IMR-90 (cell line): ENCODE measurements around the gene NDUFS7. TPM values are rescaled to one million over a fixed set of nuclear protein-coding genes. Genes with fewer than 3 reads are reported as not detected.

Source experiments
- ATAC-seq: fragments of 200-7000 bp; cut with Tn5 transposase; 2 replicates; pipeline ENCODE4 v1.9.1; 2020; ENCODE audit warnings: low read depth, mild to moderate bottlenecking, moderate library complexity
- BruUV-seq: library from RNA; stranded (reverse); fragments of 400-500 nt; replicated peaks from 2 replicates; lab custom pipeline; 2021; lab: Mats Ljungman, UMichigan
- CTCF ChIA-PET: fragments of 300-600 bp; formaldehyde crosslinking; extraction: SDS; loops from one replicate; lab custom pipeline; 2021; ENCODE audit warnings: antibody characterized with exemption; lab: Yijun Ruan, JAX
- POLR2A ChIA-PET: fragments of 300-600 bp; sonication (Branson Sonifier 250); formaldehyde crosslinking; loops from one replicate; lab custom pipeline; 2022; ENCODE audit warnings: antibody characterized with exemption; ENCODE audit not compliant: unreplicated experiment; lab: Charles Lee
- DNase-seq: peaks from one replicate; pipeline ENCODE4 v3.0.0; 2013
- H2AFZ ChIP-seq: replicated peaks from 2 replicates; pipeline ENCODE3; 2013; ENCODE audit warnings: low read length, mild to moderate bottlenecking; ENCODE audit not compliant: poor library complexity
- H2AK5ac ChIP-seq: 2 replicates; pipeline ENCODE4 v1.6.1; 2013; ENCODE audit warnings: low read depth, low read length, inconsistent platforms
- H2AK9ac ChIP-seq: replicated peaks from 2 replicates; pipeline ENCODE3; 2013; ENCODE audit warnings: mild to moderate bottlenecking, low read depth, low read length, moderate library complexity; ENCODE audit not compliant: poor library complexity
- H2BK120ac ChIP-seq: 2 replicates; pipeline ENCODE4 v1.6.1; 2013; ENCODE audit warnings: low read depth, low read length, inconsistent platforms
- H2BK15ac ChIP-seq: 3 replicates; pipeline ENCODE4 v1.6.1; 2013; ENCODE audit warnings: low read depth, low read length, inconsistent platforms
- H2BK20ac ChIP-seq: 2 replicates; pipeline ENCODE4 v1.6.1; 2013; ENCODE audit warnings: low read depth, mild to moderate bottlenecking, inconsistent platforms, low read length, moderate library complexity
- H2BK5ac ChIP-seq: 2 replicates; pipeline ENCODE4 v1.6.1; 2013; ENCODE audit warnings: mild to moderate bottlenecking, low read depth, low read length, inconsistent platforms; ENCODE audit not compliant: poor library complexity, severe bottlenecking
- H3K14ac ChIP-seq: replicated peaks from 2 replicates; pipeline ENCODE4 v1.6.1; 2013; ENCODE audit warnings: low read depth, low read length, inconsistent platforms
- H3K18ac ChIP-seq: 2 replicates; pipeline ENCODE4 v1.6.1; 2013; ENCODE audit warnings: low read depth, low read length, control low read depth
- H3K23ac ChIP-seq: 2 replicates; pipeline ENCODE4 v1.6.1; 2013; ENCODE audit warnings: low read depth, low read length, inconsistent platforms
- H3K27ac ChIP-seq: 2 replicates; pipeline ENCODE4 v1.5.1; 2013; ENCODE audit warnings: mild to moderate bottlenecking, control low read depth, low read length; ENCODE audit not compliant: insufficient read depth
- H3K27me3 ChIP-seq: 2 replicates; pipeline ENCODE4 v1.6.1; 2013; ENCODE audit warnings: low read length; ENCODE audit not compliant: control insufficient read depth, insufficient read depth
- H3K36me3 ChIP-seq: 2 replicates; pipeline ENCODE4 v1.6.1; 2013; ENCODE audit warnings: low read length, mixed read lengths; ENCODE audit not compliant: control insufficient read depth, insufficient read depth
- H3K4ac ChIP-seq: 2 replicates; pipeline ENCODE4 v1.6.1; 2013; ENCODE audit warnings: low read depth, low read length, inconsistent platforms
- H3K4me1 ChIP-seq: 2 replicates; pipeline ENCODE4 v1.6.1; 2013; ENCODE audit warnings: low read length, mixed read lengths; ENCODE audit not compliant: control insufficient read depth, insufficient read depth
- H3K4me2 ChIP-seq: 2 replicates; pipeline ENCODE4 v1.6.1; 2013; ENCODE audit warnings: low read depth, mild to moderate bottlenecking, control low read depth, low read length, moderate library complexity
- H3K4me3 ChIP-seq: 2 replicates; pipeline ENCODE4 v1.5.1; 2013; ENCODE audit warnings: low read depth, mild to moderate bottlenecking, control low read depth, low read length, moderate library complexity; ENCODE audit not compliant: insufficient read depth
- H3K56ac ChIP-seq: 2 replicates; pipeline ENCODE4 v1.6.1; 2013; ENCODE audit warnings: low read length, inconsistent platforms; ENCODE audit not compliant: insufficient read depth; ENCODE audit errors: extremely low read depth
- H3K79me1 ChIP-seq, 2 experiments: 2 replicates each; pipeline ENCODE4 v1.6.1; 2013; ENCODE audit warnings: low read length in 2 of 2, inconsistent platforms in 1 of 2, low read depth in 1 of 2
- H3K9ac ChIP-seq: 2 replicates; pipeline ENCODE4 v1.6.1; 2013; ENCODE audit warnings: low read depth, low read length, control low read depth
- H3K9me1 ChIP-seq: 2 replicates; pipeline ENCODE4 v1.6.1; 2013; ENCODE audit warnings: low read length, inconsistent platforms; ENCODE audit not compliant: insufficient read depth
- H3K9me3 ChIP-seq: 2 replicates; pipeline ENCODE4 v1.6.1; 2013; ENCODE audit warnings: low read length; ENCODE audit not compliant: control insufficient read depth, insufficient read depth
- H4K20me1 ChIP-seq: 2 replicates; pipeline ENCODE4 v1.6.1; 2013; ENCODE audit warnings: low read length, inconsistent platforms; ENCODE audit not compliant: insufficient read depth
- H4K5ac ChIP-seq: 2 replicates; pipeline ENCODE4 v1.6.1; 2013; ENCODE audit warnings: mild to moderate bottlenecking, low read depth, low read length, control low read depth
- H4K8ac ChIP-seq, 2 experiments: 2 replicates each; pipeline ENCODE4 v1.6.1; 2013; ENCODE audit warnings: low read depth in 2 of 2, low read length in 2 of 2, control low read depth in 1 of 2, inconsistent platforms in 1 of 2
- H4K91ac ChIP-seq: 2 replicates; pipeline ENCODE4 v1.6.1; 2013; ENCODE audit warnings: low read depth, low read length, inconsistent platforms; ENCODE audit not compliant: insufficient read depth
- CHD1 ChIP-seq: IDR thresholded peaks from 2 replicates; pipeline ENCODE4 v1.6.1; 2012; ENCODE audit warnings: low read depth, low read length, improper control_type of control experiment
- FOS ChIP-seq: fragments of 150-350 bp; IDR thresholded peaks from 2 replicates; pipeline ENCODE4 v1.6.1; 2016; ENCODE audit warnings: low read depth, low read length
- MAFK ChIP-seq: IDR thresholded peaks from 2 replicates; pipeline ENCODE4 v1.6.1; 2012; ENCODE audit warnings: low read depth, low read length, improper control_type of control experiment
- MAZ ChIP-seq: IDR thresholded peaks from 2 replicates; pipeline ENCODE4 v1.6.1; 2012; ENCODE audit warnings: low read depth, mild to moderate bottlenecking, low read length, improper control_type of control experiment, moderate library complexity, borderline replicate concordance
- RAD21 ChIP-seq: IDR thresholded peaks from 2 replicates; pipeline ENCODE4 v1.6.1; 2012; ENCODE audit warnings: low read length, improper control_type of control experiment
- RCOR1 ChIP-seq: IDR thresholded peaks from 2 replicates; pipeline ENCODE4 v1.6.1; 2012; ENCODE audit warnings: mild to moderate bottlenecking, low read length, improper control_type of control experiment; ENCODE audit not compliant: insufficient replicate concordance
- WGBS, 2 experiments: methylation state at CpG; one replicate each; pipeline versions ENCODE4 v1.1.5 to v1.1.7; 2013; ENCODE audit warnings: missing lambda C conversion rate in 2 of 2; ENCODE audit not compliant: insufficient read length in 1 of 2; ENCODE audit errors: extremely low coverage in 2 of 2; 5-methylcytosine and 5-hydroxymethylcytosine counted together
- dilution Hi-C: fragments of 300-500 bp; cut with HindIII; formaldehyde crosslinking; loops from one replicate; pipeline ENCODE4 v1.14.3; 2018; ENCODE audit warnings: low sequenced_read_pairs; ENCODE audit not compliant: unreplicated experiment
- in situ Hi-C: fragments of 300-500 bp; cut with MboI; formaldehyde crosslinking; loops from 3 replicates; pipeline ENCODE4 v1.14.3; 2019; ENCODE audit warnings: low sequenced_read_pairs, inconsistent platforms, mixed read lengths
- intact Hi-C: fragments of 100-400 bp; cut with micrococcal nuclease; formaldehyde crosslinking; loops from 2 replicates; pipeline ENCODE4 v1.10.0; 2022
- polyA plus RNA-seq, 3 experiments: library from polyadenylated mRNA; depleted of rRNA; stranded (reverse); fragments of >200 nt; gene quantifications; 2 replicates each; pipeline ENCODE4 v1.2.3, GENCODE V29; 2012; ENCODE audit warnings: low replicate concordance in 1 of 3
- total RNA-seq: library from RNA; depleted of rRNA; stranded (reverse); fragments of >200 nt; gene quantifications from 2 replicates; pipeline ENCODE4 v1.2.3, GENCODE V29; 2012

Gene NDUFS7
- total and polyA plus RNA-seq, 2 of the 4 experiments (the other 2 are of a cell fraction): 60.8 to 136 TPM

DNA sequence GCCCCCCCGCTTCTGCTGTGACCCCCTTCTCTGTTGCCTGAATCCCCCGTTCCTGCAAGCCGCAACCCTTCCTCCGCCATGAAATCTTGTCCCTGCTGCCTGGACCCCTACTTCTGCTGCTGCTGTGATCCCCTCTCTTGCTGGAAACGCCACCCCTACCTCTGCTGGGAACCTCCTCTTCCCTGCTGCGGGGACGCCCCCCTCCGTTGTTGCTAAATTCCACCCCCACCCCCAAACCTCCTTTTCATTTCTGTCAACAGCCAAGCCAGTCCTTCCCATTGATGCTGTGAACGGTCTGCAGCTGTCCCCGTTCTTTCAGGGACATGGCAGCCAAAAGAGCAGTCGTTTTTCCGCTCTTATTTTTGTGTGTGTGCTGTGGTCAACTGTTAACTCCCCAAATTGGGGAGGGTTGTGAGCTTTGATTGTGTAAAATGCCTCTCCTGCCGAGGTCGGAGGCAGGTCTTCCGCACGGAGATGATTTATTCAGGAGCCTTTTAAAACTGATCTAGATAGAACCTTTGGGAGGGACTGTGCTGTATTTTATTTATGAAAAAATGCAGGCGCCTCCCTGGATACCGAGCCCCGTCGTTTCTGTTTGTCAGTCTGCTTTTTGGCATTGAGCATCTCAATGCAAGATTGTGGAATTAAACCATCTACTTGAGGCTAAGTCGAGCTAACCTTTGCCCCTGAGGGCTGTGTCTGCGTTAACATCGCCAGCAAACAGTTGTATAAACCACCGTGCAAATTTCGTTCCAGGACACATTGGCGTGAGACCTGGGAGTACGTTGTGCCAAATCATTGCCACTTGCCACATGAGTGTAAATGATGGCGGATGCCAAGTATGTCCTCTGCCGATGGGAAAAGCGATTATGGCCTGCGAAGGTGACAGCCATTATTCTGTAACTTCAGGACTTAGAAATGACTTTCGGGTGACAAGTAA is 27.9 kb upstream of the NDUFS7 start:
- CTCF ChIA-PET: interaction anchor here (0.6 kb wide), 1 partner anchor 19 kb away, joined by 3 read pairs; no protein-coding TSS in a partner anchor
- POLR2A ChIA-PET: no interaction called here

More for the DNA sequence above, 27.9 kb upstream of the NDUFS7 start:
- no TSS peak for BruUV-seq
- DNase-seq: no peak
- no peak for TF ChIP-seq MAFK
- TF ChIP-seq FOS: no peak
- TF ChIP-seq CHD1: no peak
- no peak for TF ChIP-seq RCOR1
- no peak for TF ChIP-seq RAD21
- TF ChIP-seq MAZ: 0 out of 2 replicates have a peak, but pooled peaks have one; percentile 30
- Histone ChIP-seq H3K36me3 (peaks cover 19% of the 10 kb centered on the region), H3K9me3 (no peaks in the 10 kb centered on the region), H3K9ac (peak overlapping the region; percentile 91), H4K8ac (peak overlapping the region; percentile 7 to 48; a peak in 1 of 4 replicates), H4K91ac (no peak overlapping the region; the same call in 1 of the 2 replicates), H2BK5ac (no peak overlapping the region), H3K79me1 (peaks cover 7 to 44% of the 10 kb centered on the region in 2 experiments), H3K4me1 (peaks cover 11% of the 10 kb centered on the region), H2BK15ac (no peak overlapping the region), H3K18ac (no peak overlapping the region), H3K9me1 (peaks cover 9% of the 10 kb centered on the region), H2BK120ac (no peak overlapping the region), H3K56ac (peak overlapping the region; percentile 63; the same call in 1 of the 2 replicates), H3K27ac (peak overlapping the region; percentile 73), H3K23ac (peak overlapping the region; percentile 91), H2AFZ (peak overlapping the region; percentile 87), H2AK5ac (peak overlapping the region; percentile 88), H3K27me3 (no peaks in the 10 kb centered on the region), H3K4me3 (peak overlapping the region; percentile 80), H4K5ac (no peak overlapping the region), H3K4me2 (peak overlapping the region; percentile 81), H3K4ac (peak overlapping the region; percentile 71), H2AK9ac (peak overlapping the region; percentile 99), H3K14ac (peak overlapping the region; percentile 77), H4K20me1 (peaks cover 4% of the 10 kb centered on the region; the same call in 1 of the 2 replicates), H2BK20ac (0 out of 2 replicates have a peak overlapping the region, but pooled peaks have one; percentile 29)
- in situ Hi-C loops: no loop called here
- no peak for ATAC-seq
- intact Hi-C loops: no loop called here
- WGBS, 2 experiments: 12% methylated on average over 23 of the region's 32 CpGs; no CpG with 5 or more reads in 1 of the 2 experiments
- dilution Hi-C loops: no loop called here
